Smooth muscle cell (in vitro differentiated cells): ENCODE measurements around the gene JAKMIP1. TPM values are rescaled to one million over a fixed set of nuclear protein-coding genes. Genes with fewer than 3 reads are reported as not detected.

Source experiments
- DNase-seq: peaks from one replicate; lab custom pipeline; 2025; ENCODE audit not compliant: unreplicated experiment; lab: John Stamatoyannopoulos, UW
- H2AFZ ChIP-seq: fragments of 200-600 bp; sonication (generic); 2 replicates; pipeline ENCODE4 v1.6.0; 2016; ENCODE audit warnings: antibody characterized with exemption, low read depth, mild to moderate bottlenecking
- H3F3A ChIP-seq: fragments of 200-600 bp; sonication (generic); 2 replicates; pipeline ENCODE4 v1.6.0; 2017; ENCODE audit warnings: antibody characterized with exemption, low read depth
- H3K27ac ChIP-seq: fragments of 200-600 bp; sonication (generic); 2 replicates; pipeline ENCODE4 v1.5.1; 2016; ENCODE audit warnings: low read depth, mild to moderate bottlenecking
- H3K27me3 ChIP-seq: fragments of 200-600 bp; sonication (generic); 2 replicates; pipeline ENCODE4 v1.6.1; 2016; ENCODE audit warnings: low read depth, mild to moderate bottlenecking
- H3K36me3 ChIP-seq: fragments of 200-600 bp; sonication (generic); 2 replicates; pipeline ENCODE4 v1.5.1; 2016; ENCODE audit warnings: low read depth
- H3K4me1 ChIP-seq: fragments of 200-600 bp; sonication (generic); 2 replicates; pipeline ENCODE4 v1.5.1; 2016; ENCODE audit warnings: low read depth
- H3K4me2 ChIP-seq: fragments of 200-600 bp; sonication (generic); 2 replicates; pipeline ENCODE4 v1.6.0; 2016; ENCODE audit warnings: mild to moderate bottlenecking
- H3K4me3 ChIP-seq: fragments of 200-600 bp; sonication (generic); 2 replicates; pipeline ENCODE4 v1.5.1; 2016; ENCODE audit warnings: mild to moderate bottlenecking
- H3K79me2 ChIP-seq: fragments of 200-600 bp; sonication (generic); 2 replicates; pipeline ENCODE4 v1.6.0; 2016; ENCODE audit warnings: low read depth, mild to moderate bottlenecking
- H3K9ac ChIP-seq: fragments of 200-600 bp; sonication (generic); 2 replicates; pipeline ENCODE4 v1.6.0; 2016; ENCODE audit warnings: low read depth
- H3K9me3 ChIP-seq: fragments of 200-600 bp; sonication (generic); replicated peaks from 2 replicates; pipeline ENCODE4 v1.5.1; 2016; ENCODE audit warnings: low read depth
- H4K20me1 ChIP-seq: fragments of 200-600 bp; sonication (generic); 2 replicates; pipeline ENCODE4 v1.6.0; 2016; ENCODE audit warnings: low read depth
- WGBS: methylation state at CpG from one replicate; pipeline ENCODE4 v1.1.7; 2016; ENCODE audit warnings: low lambda C conversion rate; 5-methylcytosine and 5-hydroxymethylcytosine counted together
- polyA plus RNA-seq: library from polyadenylated mRNA; unstranded; fragments of >200 nt; fragmentation: Nextera tagmentation; extraction: Ambion mirVana; gene quantifications from 2 replicates; pipeline ENCODE4 v1.2.1, GENCODE V29; 2016
- total RNA-seq: library from RNA; depleted of rRNA; stranded (reverse); fragments of >200 nt; gene quantifications from 2 replicates; pipeline ENCODE4 v1.2.3, GENCODE V29; 2014
- TF ChIP-seq, protein P1 (sequence below): fragments of 200-600 bp; sonication (generic); IDR thresholded peaks from 2 replicates; pipeline ENCODE4 v1.5.1; 2017; ENCODE audit warnings: borderline replicate concordance, mild to moderate bottlenecking, antibody characterized with exemption; ENCODE audit not compliant: insufficient read depth, poor library complexity, severe bottlenecking

The JAKMIP1 gene
- total and polyA plus RNA-seq, 2 experiments from 2014 or later, result 0.64 TPM; not detected in 1

DNA sequence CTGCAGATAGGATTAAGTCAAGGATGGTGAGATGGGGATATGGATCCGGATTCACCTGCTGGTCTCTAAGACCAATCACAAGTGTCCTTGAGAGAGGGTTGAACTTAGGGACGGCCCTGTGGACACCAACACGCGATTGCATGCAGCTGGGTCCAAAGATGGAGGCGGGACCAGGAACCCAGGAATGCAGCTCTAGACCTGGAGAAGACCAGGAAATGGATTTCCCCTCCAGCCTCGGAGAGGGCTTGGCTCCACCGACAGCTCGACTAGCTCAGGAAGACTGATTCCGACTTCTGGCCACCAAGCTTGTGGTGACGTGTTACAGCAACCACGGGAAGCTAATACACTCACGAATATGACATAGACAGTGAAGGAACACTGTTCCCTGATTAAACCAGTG lies 186.8 kb downstream of the JAKMIP1 start:
- 88% methylated on average over 12 of the region's 12 CpGs for WGBS
- H3K9me3 ChIP-seq, result no peaks in the 10 kb centered on the region
- no peak overlapping the region for H3K27ac ChIP-seq
- H3K9ac ChIP-seq, result no peak overlapping the region
- no peak overlapping the region for H3K4me3 ChIP-seq
- no peak overlapping the region for H3K4me2 ChIP-seq
- no peak overlapping the region for H2AFZ ChIP-seq
- H3K27me3 ChIP-seq, result peaks cover 27% of the 10 kb centered on the region
- no peaks in the 10 kb centered on the region for H3F3A ChIP-seq
- H3K36me3 ChIP-seq, result no peaks in the 10 kb centered on the region
- no peaks in the 10 kb centered on the region for H3K4me1 ChIP-seq
- no peaks in the 10 kb centered on the region for H3K79me2 ChIP-seq
- H4K20me1 ChIP-seq, result no peaks in the 10 kb centered on the region
- DNase-seq, result no peak
- TF ChIP-seq, protein P1, sequence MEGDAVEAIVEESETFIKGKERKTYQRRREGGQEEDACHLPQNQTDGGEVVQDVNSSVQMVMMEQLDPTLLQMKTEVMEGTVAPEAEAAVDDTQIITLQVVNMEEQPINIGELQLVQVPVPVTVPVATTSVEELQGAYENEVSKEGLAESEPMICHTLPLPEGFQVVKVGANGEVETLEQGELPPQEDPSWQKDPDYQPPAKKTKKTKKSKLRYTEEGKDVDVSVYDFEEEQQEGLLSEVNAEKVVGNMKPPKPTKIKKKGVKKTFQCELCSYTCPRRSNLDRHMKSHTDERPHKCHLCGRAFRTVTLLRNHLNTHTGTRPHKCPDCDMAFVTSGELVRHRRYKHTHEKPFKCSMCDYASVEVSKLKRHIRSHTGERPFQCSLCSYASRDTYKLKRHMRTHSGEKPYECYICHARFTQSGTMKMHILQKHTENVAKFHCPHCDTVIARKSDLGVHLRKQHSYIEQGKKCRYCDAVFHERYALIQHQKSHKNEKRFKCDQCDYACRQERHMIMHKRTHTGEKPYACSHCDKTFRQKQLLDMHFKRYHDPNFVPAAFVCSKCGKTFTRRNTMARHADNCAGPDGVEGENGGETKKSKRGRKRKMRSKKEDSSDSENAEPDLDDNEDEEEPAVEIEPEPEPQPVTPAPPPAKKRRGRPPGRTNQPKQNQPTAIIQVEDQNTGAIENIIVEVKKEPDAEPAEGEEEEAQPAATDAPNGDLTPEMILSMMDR, result no peak

DNA sequence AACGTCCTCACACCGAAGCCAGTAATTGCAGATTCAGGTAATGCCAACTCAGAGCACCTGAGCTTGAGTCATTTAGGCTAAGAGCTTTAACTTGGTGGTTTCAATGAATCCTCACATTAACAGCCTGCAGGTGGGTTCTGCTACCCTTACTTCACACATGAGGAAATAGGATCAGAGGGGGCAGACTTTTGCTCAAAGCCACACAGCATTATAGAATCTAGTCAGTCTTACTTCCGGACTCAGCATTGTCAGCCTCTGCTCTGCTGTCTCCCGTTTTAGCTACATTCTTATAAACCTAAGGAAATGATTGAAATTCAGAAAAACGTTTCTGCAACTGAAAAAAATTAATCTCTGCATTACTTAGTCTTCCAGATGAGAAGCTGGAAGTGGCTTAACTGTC lies 188.1 kb downstream of the JAKMIP1 start:
- H3K79me2 ChIP-seq, result no peaks in the 10 kb centered on the region
- H3K4me1 ChIP-seq, result no peaks in the 10 kb centered on the region
- H3K4me2 ChIP-seq, result no peak overlapping the region
- no peak overlapping the region for H3K4me3 ChIP-seq
- peaks cover 33% of the 10 kb centered on the region for H3K27me3 ChIP-seq
- no peaks in the 10 kb centered on the region for H3K9me3 ChIP-seq
- no peak overlapping the region for H3K27ac ChIP-seq
- H2AFZ ChIP-seq, result no peak overlapping the region
- H4K20me1 ChIP-seq, result no peaks in the 10 kb centered on the region
- no peaks in the 10 kb centered on the region for H3K36me3 ChIP-seq
- TF ChIP-seq, protein P1, result no peak
- no peaks in the 10 kb centered on the region for H3F3A ChIP-seq
- WGBS, result 71% methylated on average over 5 of the region's 5 CpGs
- H3K9ac ChIP-seq, result no peak overlapping the region
- DNase-seq, result no peak

DNA sequence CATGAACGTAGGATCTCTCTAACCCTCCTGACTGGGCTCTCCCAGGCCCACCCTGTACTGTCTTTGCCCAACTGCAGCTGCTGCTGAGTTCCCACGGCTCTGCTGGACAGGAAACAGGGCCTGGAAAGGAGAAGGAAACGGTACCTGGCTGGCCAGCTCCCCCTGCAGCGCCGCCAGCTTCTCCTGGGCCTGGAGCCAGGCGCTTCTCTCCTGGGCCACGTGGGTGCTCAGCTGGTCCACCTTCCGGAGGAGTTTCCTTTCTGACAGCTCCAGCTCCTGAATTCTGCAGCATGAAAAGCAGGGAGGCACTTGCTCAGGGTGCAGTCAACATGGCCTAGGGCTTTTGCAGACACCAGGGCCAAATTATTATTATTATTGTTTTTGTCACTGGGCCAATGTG lies 188.7 kb downstream of the JAKMIP1 start:
- Histone ChIP-seq H3K9ac (no peak overlapping the region), H4K20me1 (no peaks in the 10 kb centered on the region), H3K9me3 (no peaks in the 10 kb centered on the region), H3K4me3 (no peak overlapping the region), H3K4me2 (no peak overlapping the region), H3K4me1 (no peaks in the 10 kb centered on the region), H3K27me3 (peaks cover 38% of the 10 kb centered on the region), H3K36me3 (no peaks in the 10 kb centered on the region), H2AFZ (no peak overlapping the region), H3K27ac (no peak overlapping the region), H3K79me2 (no peaks in the 10 kb centered on the region), H3F3A (no peaks in the 10 kb centered on the region)
- DNase-seq, result no peak
- TF ChIP-seq, protein P1, result no peak
- 79% methylated on average over 8 of the region's 8 CpGs for WGBS

DNA sequence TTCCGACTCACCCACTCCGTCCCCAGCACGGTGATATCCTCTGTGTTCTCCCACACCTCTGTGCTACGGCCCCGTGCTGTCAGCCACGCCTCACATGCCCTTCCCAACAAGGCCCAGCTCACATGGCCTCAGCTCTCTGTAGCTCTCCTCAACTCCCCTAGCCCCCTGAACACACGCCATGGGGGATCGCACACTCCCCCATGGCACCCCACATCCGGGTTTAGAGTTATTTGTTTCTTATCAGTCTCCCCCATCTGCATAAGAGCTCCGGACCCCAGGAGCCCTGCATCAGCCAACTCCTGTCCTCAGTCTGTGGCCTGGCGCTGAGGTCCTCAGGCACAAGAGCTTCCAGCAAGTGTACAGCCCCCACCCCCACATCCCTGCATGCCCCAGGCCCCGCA lies 189.1 kb downstream of the JAKMIP1 start:
- Histone ChIP-seq H3K4me2 (no peak overlapping the region), H3K4me1 (no peaks in the 10 kb centered on the region), H3K79me2 (no peaks in the 10 kb centered on the region), H3K9me3 (no peaks in the 10 kb centered on the region), H3K4me3 (no peak overlapping the region), H3K9ac (no peak overlapping the region), H3F3A (no peaks in the 10 kb centered on the region), H3K36me3 (no peaks in the 10 kb centered on the region), H4K20me1 (no peaks in the 10 kb centered on the region), H2AFZ (no peak overlapping the region), H3K27me3 (peaks cover 43% of the 10 kb centered on the region), H3K27ac (no peak overlapping the region)
- 84% methylated on average over 11 of the region's 12 CpGs for WGBS
- TF ChIP-seq, protein P1, result no peak
- no peak for DNase-seq
